HG03469 (cell line): ENCODE results near the gene KRT4.
"Not testable (repeated sequence)": the region's sequence is repeated elsewhere in the genome, so short reads cannot be mapped to it uniquely, and the experiment has no call there.

Source experiments
- ATAC-seq: cut with Tn5 transposase; IDR thresholded peaks from one replicate; pipeline ENCODE4 v1.9.1; 2021; ENCODE audit warnings: mild to moderate bottlenecking, moderate library complexity, moderate number of reproducible peaks; ENCODE audit not compliant: unreplicated experiment

Gene KRT4

DNA sequence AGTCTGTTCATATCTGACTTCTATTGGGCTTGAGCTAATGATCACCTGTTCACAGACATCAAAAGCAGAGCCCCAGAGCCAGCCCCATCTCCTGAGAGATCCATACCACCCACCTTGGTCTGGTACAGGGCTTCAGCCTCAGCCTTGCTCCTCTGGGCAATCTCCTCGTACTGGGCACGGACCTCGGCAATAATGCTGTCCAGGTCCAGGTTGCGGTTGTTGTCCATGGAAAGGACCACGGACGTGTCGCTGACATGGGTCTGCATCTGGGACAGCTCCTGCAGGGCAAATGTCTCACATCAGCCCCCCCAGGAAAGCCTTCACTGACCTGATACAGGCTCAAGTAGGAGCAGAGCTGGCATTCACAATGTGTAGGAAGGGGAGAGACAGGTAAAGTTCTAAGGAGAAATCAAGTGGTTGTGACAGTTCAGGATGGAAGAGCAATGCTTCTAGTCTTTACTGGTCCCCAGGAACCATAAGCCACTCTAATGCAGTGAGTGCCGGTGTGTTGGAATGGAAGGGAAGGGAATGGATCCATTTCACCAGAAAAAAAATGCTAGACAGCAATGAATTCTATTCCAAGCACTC, 5.2 kb downstream of the KRT4 start:
- ATAC-seq: no peak

- ATAC-seq: no peak
Measured at GRCh38 chr12:52807544-52808470, 6.1 kb downstream of the KRT4 start.

- ATAC-seq: no peak
Measured at GRCh38 chr12:52806821-52807543, 6.9 kb downstream of the KRT4 start.

DNA sequence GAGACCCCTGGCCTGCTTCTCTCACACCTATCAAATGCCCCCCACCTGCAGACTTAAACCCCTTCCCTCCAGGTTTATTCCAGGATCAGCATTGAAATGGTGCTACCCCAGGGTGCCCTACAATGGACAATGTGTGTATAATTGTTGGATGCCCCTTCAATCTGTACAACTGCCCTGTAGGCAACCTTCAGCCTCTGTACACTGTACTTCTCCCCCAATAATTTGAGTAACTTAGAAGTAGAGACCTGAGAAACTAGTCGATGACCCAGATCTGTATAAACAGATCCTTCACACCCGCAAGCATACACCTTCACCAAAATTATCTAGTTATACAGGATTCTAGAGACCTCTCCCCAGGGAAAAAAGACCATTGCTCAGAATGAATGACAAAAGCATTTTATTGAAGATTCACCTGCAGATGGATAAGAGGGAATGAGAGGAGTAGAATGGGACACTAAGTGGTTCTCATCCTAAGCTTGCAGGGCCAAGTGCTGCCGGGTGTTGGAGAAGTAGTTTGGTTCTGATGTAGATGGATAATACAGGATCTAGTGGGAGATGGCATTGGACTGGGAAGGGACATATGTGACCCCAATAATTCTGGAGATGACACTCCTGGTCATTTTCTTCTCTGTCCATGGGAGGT, 7.6 kb downstream of the KRT4 start:
- no peak for ATAC-seq

GRCh38 chr12:52805739-52806138, 8.2 kb downstream of the KRT4 start:
- no peak for ATAC-seq

GRCh38 chr12:52805000-52805399, 8.9 kb downstream of the KRT4 start:
- ATAC-seq: no peak

DNA sequence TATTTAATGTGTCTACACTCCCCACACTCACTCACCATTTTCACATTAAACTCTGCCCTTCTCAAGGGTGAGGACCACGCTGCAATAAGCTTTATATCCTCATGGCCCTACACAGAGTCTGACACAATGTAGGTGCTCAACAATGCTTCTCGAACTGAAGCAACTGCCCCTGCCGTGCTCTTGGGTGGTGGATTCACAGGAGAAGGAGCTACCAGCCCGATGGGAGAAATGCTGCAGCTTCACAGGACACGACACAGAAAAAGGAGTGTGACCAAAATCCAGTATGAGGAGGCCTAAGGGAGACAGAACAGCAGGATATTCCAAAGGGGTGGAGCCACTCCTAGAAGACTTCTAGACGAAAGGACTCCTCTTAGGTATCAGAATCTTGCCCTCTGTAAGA, 11.5 kb downstream of the KRT4 start:
- ATAC-seq: no peak

DNA sequence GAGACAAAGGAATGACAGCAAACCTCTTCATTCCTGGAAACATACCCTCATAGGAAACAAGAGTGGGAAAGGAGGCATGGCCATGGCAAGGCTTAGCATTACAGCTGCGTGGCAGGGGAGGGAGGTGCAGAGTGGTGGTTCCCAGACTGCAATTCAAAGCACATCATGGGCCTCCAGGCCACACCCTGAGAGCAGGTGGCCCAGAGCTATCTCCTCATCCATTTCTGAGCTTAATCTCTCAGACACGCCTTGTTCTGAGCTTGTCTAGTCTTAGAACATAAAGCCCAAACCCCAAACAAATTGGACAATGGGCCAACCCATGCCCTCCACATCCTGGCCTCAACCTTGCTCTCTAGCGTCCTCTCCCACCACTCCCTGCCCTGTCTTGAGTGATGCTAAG, 12.1 kb downstream of the KRT4 start:
- ATAC-seq: no peak

DNA sequence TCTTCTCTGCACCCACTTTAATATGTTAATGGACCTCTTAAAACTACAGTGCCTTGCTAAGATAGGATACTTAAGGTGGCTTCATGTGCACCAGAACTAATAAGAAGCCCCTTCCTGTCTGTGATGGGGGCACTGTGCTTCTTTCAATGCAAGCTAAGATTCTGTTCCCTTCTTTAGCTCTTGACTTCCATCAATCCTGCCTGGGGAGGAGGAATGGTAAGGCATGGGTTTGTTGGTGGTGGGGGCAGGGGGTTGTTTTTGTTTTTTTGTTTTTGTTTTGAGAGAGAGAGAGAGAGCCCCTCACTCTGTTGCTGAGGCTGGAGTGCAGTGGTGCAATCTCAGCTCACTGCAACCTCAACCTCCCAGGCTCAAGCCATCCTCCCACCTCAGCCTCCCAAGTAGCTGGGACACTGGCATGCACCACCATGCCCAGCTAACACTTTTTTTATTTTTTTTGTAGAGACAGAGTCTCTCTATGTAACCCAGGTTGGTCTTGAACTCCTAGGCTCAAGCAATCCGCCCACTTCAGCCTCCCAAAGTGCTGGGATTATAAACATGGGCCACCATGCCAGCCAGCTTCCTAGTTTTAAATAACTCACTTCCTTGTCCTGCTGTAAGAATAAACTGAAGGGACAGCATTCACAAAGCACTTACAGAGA, 13.5 kb downstream of the KRT4 start:
- no peak for ATAC-seq

GRCh38 chr12:52799505-52800211, 14.3 kb downstream of the KRT4 start:
- ATAC-seq: no peak

- ATAC-seq: no peak
Measured at GRCh38 chr12:52798671-52799504, 15.0 kb downstream of the KRT4 start.

DNA sequence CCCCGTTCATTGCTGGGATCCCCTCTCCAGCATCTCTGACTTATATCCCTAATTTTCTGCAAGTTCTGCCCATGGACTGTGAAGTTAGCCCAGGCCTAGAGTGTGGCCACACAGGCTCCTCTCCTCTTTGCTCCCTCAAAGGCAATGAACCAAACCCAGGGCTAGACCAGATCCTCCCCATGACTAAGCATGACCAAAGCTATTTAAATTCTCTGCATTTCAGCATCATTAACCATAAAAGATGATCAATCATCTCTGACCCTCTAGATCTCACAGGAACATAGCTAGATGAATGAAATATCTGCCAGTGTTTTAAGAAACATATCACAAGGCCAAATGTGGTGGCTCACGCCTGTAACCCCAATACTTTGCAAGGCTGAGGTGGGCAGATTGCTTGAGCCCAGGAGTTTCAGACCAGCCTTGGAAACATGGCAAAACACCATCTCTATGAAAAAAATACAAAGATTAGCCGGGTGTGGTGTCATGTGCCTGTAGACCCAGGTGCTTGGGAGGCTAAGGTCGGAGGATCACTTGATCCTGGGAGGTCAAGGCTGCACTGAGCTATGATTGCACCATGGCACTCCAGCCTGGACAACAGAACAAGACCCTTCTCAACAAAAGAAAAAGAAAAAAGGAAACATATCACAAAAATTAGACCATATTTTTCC, 15.8 kb downstream of the KRT4 start:
- no peak for ATAC-seq

- ATAC-seq: no peak
Measured at GRCh38 chr12:52797529-52797894, 16.4 kb downstream of the KRT4 start.

- ATAC-seq: no peak
Measured at GRCh38 chr12:52796839-52797528, 16.9 kb downstream of the KRT4 start.

DNA sequence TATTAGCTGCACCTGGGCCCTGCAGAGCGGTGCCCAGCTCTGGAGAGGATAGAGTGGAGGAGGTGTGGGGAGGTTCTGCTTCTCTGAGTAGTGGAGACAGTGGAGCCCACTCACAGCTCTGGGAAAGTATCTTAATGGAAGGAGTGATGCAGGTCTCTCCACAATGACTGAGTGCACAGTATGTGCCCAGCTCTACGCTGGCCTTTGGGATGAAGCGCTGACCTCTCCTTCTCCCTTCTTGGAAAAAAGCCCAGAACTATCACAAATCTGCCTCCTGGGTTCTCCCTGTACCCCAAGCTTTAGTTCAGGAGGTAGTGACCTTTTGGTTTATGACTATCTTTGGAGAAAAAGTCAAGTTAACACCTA, 17.5 kb downstream of the KRT4 start:
- no peak for ATAC-seq

DNA sequence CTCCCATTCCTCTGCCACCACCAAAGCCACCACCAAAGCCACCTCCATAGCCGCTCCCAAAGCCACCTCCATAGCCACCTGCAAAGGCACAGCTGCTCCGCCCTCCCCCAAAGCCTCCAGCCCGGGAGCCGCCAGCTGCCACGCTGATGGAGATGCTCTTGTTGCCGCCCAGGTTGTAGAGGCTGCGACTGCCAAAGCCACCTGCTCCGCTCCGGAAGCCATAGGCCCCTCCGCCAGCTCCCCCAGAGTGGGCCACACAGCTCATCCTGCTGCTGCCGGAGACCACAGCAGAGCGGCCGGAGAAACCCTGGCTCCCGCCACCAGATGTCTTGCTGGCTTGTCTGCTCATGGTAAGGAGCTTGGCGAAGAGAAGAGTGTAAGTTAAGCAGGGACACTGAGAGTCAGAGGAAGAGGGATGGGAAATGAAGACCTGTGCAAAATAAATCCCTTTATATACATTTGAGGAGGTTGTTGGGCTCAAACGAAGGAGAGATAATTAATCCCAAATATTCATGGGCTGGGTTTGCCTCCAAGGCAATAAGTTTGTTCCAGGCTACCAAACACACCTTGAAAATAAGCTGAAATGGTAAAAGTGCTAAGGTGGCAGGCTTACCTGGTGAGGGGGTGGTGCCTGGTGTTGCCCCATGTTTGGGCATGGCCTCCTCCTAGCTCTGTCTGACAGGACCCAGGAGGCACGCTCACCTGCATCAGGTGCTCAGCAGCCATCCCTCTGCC, 18.1 kb downstream of the KRT4 start, which contains the start of gene KRT3:
KRT3 (minus strand) TSS at position 424 of the 735 bp plus-strand sequence; CDS start at position 349, 75 bp downstream.
- no peak for ATAC-seq

DNA sequence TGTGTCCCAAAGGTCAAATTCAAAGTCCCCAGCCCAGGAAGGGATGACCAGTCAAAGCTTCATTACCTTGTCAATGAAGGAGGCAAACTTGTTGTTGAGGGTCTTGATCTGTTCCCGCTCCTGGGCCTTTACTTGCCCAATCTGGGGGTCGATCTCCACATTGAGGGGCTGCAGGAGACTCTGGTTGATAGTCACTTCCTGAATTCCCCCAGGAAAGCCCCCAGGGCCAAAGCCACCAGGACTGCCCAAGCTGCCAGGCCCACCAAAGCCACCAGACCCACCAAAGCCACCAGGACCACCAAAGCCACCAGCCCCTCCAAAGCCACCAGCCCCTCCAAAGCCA, 18.6 kb downstream of the KRT4 start:
- not testable (repeated sequence) for ATAC-seq
